ENCODE data around the gene ANKRD42. TPM values are rescaled to one million over a fixed set of nuclear protein-coding genes. Genes with fewer than 3 reads are reported as not detected.
A peak's percentile ranks its signal among the peaks of the same experiment; 100 is the strongest.

ANKRD42 gene
- total RNA-seq, 1 experiment from 2014 or later, result 11.0 TPM

- no peak overlapping the region for H3K4me3 ChIP-seq (ENCODE audit: low read depth, low read length, poor library complexity, severe bottlenecking)
- H3K4me1 ChIP-seq (ENCODE audit: insufficient read depth, low read length, poor library complexity, severe bottlenecking), result peaks cover 3% of the 10 kb centered on the region
- ChIA-PET CTCF (no interaction called here), POLR2A (ENCODE audit: low non-redundant PET) (no interaction called here)
- H3K36me3 ChIP-seq (ENCODE audit: insufficient read depth, low read length, poor library complexity, severe bottlenecking), result peaks cover 64% of the 10 kb centered on the region
- TF ChIP-seq CTCF (conservative IDR thresholded peaks at IDR 0.05; ENCODE audit: low read depth, low read length) (no peak), EZH2 (IDR thresholded peaks at IDR 0.05; ENCODE audit: borderline replicate concordance, low read depth, low read length, poor library complexity, severe bottlenecking) (no peak)
- H3K27ac ChIP-seq (ENCODE audit: low read depth, low read length, poor library complexity, severe bottlenecking), result no peak overlapping the region
- no peaks in the 10 kb centered on the region for H3K9me3 ChIP-seq (ENCODE audit: low read depth, low read length, poor library complexity, severe bottlenecking)
- no TSS peak for BruUV-seq (replicated peaks)
- no peaks in the 10 kb centered on the region for H3K27me3 ChIP-seq (replicated peaks; ENCODE audit: insufficient read depth, low read depth, low read length, poor library complexity)
- intact Hi-C loops (cut with micrococcal nuclease; ENCODE audit: unreplicated experiment), result no loop called here
- no peak for DNase-seq (ENCODE audit: low spot score)
These were observed 6.0 kb upstream of the ANKRD42 start for GRCh38 chr11:83187465-83187864.

GRCh38 chr11:83191491-83191890 is 2.0 kb upstream of the ANKRD42 start:
- Histone ChIP-seq H3K36me3 (ENCODE audit: insufficient read depth, low read length, poor library complexity, severe bottlenecking) (peaks cover 25% of the 10 kb centered on the region), H3K4me1 (ENCODE audit: insufficient read depth, low read length, poor library complexity, severe bottlenecking) (peaks cover 7% of the 10 kb centered on the region), H3K27me3 (replicated peaks; ENCODE audit: insufficient read depth, low read depth, low read length, poor library complexity) (no peaks in the 10 kb centered on the region), H3K27ac (ENCODE audit: low read depth, low read length, poor library complexity, severe bottlenecking) (no peak overlapping the region), H3K9me3 (ENCODE audit: low read depth, low read length, poor library complexity, severe bottlenecking) (no peaks in the 10 kb centered on the region), H3K4me3 (ENCODE audit: low read depth, low read length, poor library complexity, severe bottlenecking) (no peak overlapping the region)
- intact Hi-C loops (cut with micrococcal nuclease; ENCODE audit: unreplicated experiment), result no loop called here
- DNase-seq (ENCODE audit: low spot score), result no peak
- POLR2A ChIA-PET (ENCODE audit: low non-redundant PET), result no interaction called here
- no TSS peak for BruUV-seq (replicated peaks)
- CTCF ChIA-PET, result no interaction called here
- TF ChIP-seq CTCF (conservative IDR thresholded peaks at IDR 0.05; ENCODE audit: low read depth, low read length) (no peak), EZH2 (IDR thresholded peaks at IDR 0.05; ENCODE audit: borderline replicate concordance, low read depth, low read length, poor library complexity, severe bottlenecking) (no peak)

- Histone ChIP-seq H3K27ac (ENCODE audit: low read depth, low read length, poor library complexity, severe bottlenecking) (no peak overlapping the region), H3K9me3 (ENCODE audit: low read depth, low read length, poor library complexity, severe bottlenecking) (no peaks in the 10 kb centered on the region), H3K4me3 (ENCODE audit: low read depth, low read length, poor library complexity, severe bottlenecking) (peak overlapping the region; percentile 90), H3K27me3 (replicated peaks; ENCODE audit: insufficient read depth, low read depth, low read length, poor library complexity) (no peaks in the 10 kb centered on the region), H3K4me1 (ENCODE audit: insufficient read depth, low read length, poor library complexity, severe bottlenecking) (peaks cover 7% of the 10 kb centered on the region), H3K36me3 (ENCODE audit: insufficient read depth, low read length, poor library complexity, severe bottlenecking) (peaks cover 23% of the 10 kb centered on the region)
- DNase-seq (ENCODE audit: low spot score), result no peak
- no peak for TF ChIP-seq CTCF (conservative IDR thresholded peaks at IDR 0.05; ENCODE audit: low read depth, low read length)
- no peak for TF ChIP-seq EZH2 (IDR thresholded peaks at IDR 0.05; ENCODE audit: borderline replicate concordance, low read depth, low read length, poor library complexity, severe bottlenecking)
- CTCF ChIA-PET, result no interaction called here
- POLR2A ChIA-PET (ENCODE audit: low non-redundant PET), result no interaction called here
- intact Hi-C loops (cut with micrococcal nuclease; ENCODE audit: unreplicated experiment), result no loop called here
- BruUV-seq (replicated peaks), result no TSS peak
These were observed 1.5 kb upstream of the ANKRD42 start for GRCh38 chr11:83191986-83192385.

Data from A673 (cell line).